ENCODE data around the gene PARD3.

The PARD3 gene

DNA sequence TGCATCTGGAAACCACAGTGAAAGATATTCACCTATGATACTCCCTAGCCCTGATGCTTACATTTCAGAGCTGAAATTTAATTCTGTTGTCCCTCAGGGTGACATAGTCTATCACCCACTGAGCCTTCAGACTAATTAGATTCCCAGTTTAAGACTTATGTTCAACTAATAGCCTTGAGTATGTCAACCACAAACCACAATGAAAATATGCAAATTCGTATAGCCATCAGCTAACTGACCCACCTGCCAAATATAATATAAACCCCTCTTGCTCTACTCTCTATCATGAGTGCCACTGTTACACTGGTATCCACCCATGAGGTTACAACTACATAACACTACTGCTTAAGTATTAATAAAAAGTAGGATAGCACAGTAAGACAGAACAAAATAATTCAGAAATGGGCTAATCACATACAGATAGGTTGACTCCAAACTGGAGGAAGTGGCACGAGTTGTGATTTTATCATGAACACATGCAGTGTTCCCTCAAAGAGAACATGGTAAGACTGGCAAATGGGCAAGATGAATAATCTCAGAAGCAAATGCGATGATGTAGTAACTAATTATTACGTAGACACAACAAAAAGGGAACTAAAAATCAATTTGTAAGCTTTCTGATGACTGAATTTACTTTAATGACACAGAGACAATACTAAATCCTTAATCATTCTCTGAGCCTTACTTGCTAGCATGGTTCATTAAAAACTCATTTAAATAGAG lies 290.6 kb downstream of the PARD3 start:
- H3K4me3 ChIP-seq (ENCODE audit: control insufficient read depth in 1 of 7, extremely low read depth in 1 of 7, insufficient read depth in 4 of 7, low read depth in 2 of 7, low read length in 6 of 7): no peak overlapping the region
- ChIA-PET POLR2A (no interaction called here), CTCF (interaction anchor here (0.8 to 0.9 kb wide), 2 partner anchors 112 to 122 kb away, joined by 3 to 4 read pairs; no protein-coding TSS in a partner anchor)
- no peaks in the 10 kb centered on the region for H3K9me3 ChIP-seq (ENCODE audit: control extremely low read depth in 1 of 5, control insufficient read depth in 4 of 5, insufficient read depth in 2 of 5, low read depth in 1 of 5, low read length in 4 of 5)
- no peaks in the 10 kb centered on the region for H3K4me1 ChIP-seq (ENCODE audit: control extremely low read depth in 1 of 4, control insufficient read depth in 4 of 4, insufficient read depth in 4 of 4, low read length in 3 of 4)
- no peaks in the 10 kb centered on the region for H3K36me3 ChIP-seq (ENCODE audit: control insufficient read depth in 4 of 4, insufficient read depth in 4 of 4, low read length in 3 of 4)
- DNase-seq: no peak
- H3K27me3 ChIP-seq (replicated peaks in 2 of 5; ENCODE audit: control insufficient read depth in 4 of 5, insufficient read depth in 5 of 5, low read length in 4 of 5): peaks cover 0 to 3% (median 0%) of the 10 kb centered on the region in 5 experiments
- no peak overlapping the region for H3K27ac ChIP-seq (ENCODE audit: insufficient read depth in 1 of 2, low read depth in 1 of 2, low read length in 2 of 2, poor library complexity in 1 of 2, severe bottlenecking in 2 of 2)
- 59% methylated on average over 2 of the region's 4 CpGs for WGBS (ENCODE audit: insufficient coverage)

DNA sequence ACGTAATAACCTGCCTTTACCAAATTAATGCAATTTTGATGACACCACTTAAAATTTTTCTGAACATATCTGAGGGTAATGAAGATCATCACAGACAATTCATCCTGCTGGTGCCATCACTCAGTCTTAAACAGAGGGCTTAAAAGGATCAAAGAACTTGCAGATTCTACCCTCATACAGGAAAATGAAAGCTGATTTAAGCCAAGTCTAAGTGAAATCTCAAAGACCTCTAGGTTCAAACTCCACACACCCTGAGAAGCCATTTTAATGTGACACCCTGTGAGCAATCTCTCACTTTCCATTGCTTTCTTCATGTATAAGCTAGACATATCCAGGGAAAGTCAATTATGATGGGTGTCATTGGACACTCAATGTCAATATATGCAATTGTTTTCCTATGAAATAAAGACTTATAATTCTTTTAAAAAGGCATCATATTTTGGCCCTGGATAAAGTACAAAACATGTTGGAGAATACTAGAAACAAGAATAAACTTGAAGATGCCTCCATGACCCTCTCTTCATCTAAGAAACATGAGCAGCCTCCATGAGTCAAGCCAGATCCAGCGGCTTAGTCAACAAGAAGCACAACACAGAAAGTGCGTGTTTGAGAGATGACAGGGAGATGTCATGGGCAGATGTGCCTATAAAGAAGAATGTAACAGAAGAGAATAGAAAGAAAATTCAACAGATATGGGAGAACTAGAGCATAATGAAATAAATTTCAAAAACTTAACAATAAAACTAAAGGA lies 291.9 kb downstream of the PARD3 start:
- Histone ChIP-seq H3K27me3 (replicated peaks in 2 of 5; ENCODE audit: control insufficient read depth in 4 of 5, insufficient read depth in 5 of 5, low read length in 4 of 5) (peaks cover 0 to 3% (median 0%) of the 10 kb centered on the region in 5 experiments), H3K4me1 (ENCODE audit: control extremely low read depth in 1 of 4, control insufficient read depth in 4 of 4, insufficient read depth in 4 of 4, low read length in 3 of 4) (no peaks in the 10 kb centered on the region), H3K9me3 (ENCODE audit: control extremely low read depth in 1 of 5, control insufficient read depth in 4 of 5, insufficient read depth in 2 of 5, low read depth in 1 of 5, low read length in 4 of 5) (no peaks in the 10 kb centered on the region), H3K27ac (ENCODE audit: insufficient read depth in 1 of 2, low read depth in 1 of 2, low read length in 2 of 2, poor library complexity in 1 of 2, severe bottlenecking in 2 of 2) (no peak overlapping the region), H3K4me3 (ENCODE audit: control insufficient read depth in 1 of 7, extremely low read depth in 1 of 7, insufficient read depth in 4 of 7, low read depth in 2 of 7, low read length in 6 of 7) (peak overlapping the region in 3 of 7 experiments; percentile 28 to 69 (median 40)), H3K36me3 (ENCODE audit: control insufficient read depth in 4 of 4, insufficient read depth in 4 of 4, low read length in 3 of 4) (no peaks in the 10 kb centered on the region)
- 40% methylated on average over 1 of the region's 3 CpGs for WGBS (ENCODE audit: insufficient coverage)
- POLR2A ChIA-PET: interaction anchor here (0.5 kb wide), 1 partner anchor 10 kb away, joined by 3 read pairs; no protein-coding TSS in a partner anchor
- peak in 1 of 3 donors; percentile 6 for DNase-seq
- CTCF ChIA-PET: interaction anchor here (1.3 kb wide), 1 partner anchor 9 kb away, joined by 3 read pairs; no protein-coding TSS in a partner anchor

DNA sequence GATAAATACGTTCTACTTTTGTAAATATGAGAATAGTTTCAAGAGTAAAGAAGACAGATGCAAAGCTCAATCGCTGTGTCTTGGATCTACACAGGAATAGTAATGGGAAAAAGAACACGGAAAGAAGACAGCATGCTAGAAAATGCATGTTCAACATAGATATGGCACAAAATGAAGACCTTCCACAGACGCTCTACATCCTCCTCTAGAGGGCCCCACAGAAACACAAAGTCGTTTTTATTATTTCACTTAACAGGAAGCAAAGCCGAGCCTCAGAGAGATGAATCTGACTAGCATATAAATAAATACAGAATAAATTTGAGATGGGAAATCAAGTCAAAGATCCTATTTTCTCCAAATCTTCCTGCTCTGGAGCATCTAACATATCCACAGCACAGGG lies 292.6 kb downstream of the PARD3 start:
- peak; percentile 13 to 58 (median 48) for DNase-seq
- Histone ChIP-seq H3K9me3 (ENCODE audit: control extremely low read depth in 1 of 5, control insufficient read depth in 4 of 5, insufficient read depth in 2 of 5, low read depth in 1 of 5, low read length in 4 of 5) (no peaks in the 10 kb centered on the region), H3K4me1 (ENCODE audit: control extremely low read depth in 1 of 4, control insufficient read depth in 4 of 4, insufficient read depth in 4 of 4, low read length in 3 of 4) (no peaks in the 10 kb centered on the region), H3K36me3 (ENCODE audit: control insufficient read depth in 4 of 4, insufficient read depth in 4 of 4, low read length in 3 of 4) (no peaks in the 10 kb centered on the region), H3K27me3 (replicated peaks in 2 of 5; ENCODE audit: control insufficient read depth in 4 of 5, insufficient read depth in 5 of 5, low read length in 4 of 5) (peaks cover 0 to 3% (median 0%) of the 10 kb centered on the region in 5 experiments), H3K27ac (ENCODE audit: insufficient read depth in 1 of 2, low read depth in 1 of 2, low read length in 2 of 2, poor library complexity in 1 of 2, severe bottlenecking in 2 of 2) (no peak overlapping the region), H3K4me3 (ENCODE audit: control insufficient read depth in 1 of 7, extremely low read depth in 1 of 7, insufficient read depth in 4 of 7, low read depth in 2 of 7, low read length in 6 of 7) (peak overlapping the region in 3 of 7 experiments; percentile 28 to 69 (median 40))
- ChIA-PET POLR2A (interaction anchor here (0.5 kb wide), 1 partner anchor 11 kb away, joined by 3 read pairs; no protein-coding TSS in a partner anchor), CTCF (interaction anchor here (1.3 kb wide), 1 partner anchor 8 kb away, joined by 3 read pairs; no protein-coding TSS in a partner anchor)
- WGBS (ENCODE audit: insufficient coverage): 100% methylated on average over 3 of the region's 6 CpGs

GRCh38 chr10:34520510-34520909 lies 294.6 kb downstream of the PARD3 start:
- CTCF ChIA-PET: no interaction called here
- H3K36me3 ChIP-seq (ENCODE audit: control insufficient read depth in 4 of 4, insufficient read depth in 4 of 4, low read length in 3 of 4): no peaks in the 10 kb centered on the region
- H3K4me1 ChIP-seq (ENCODE audit: control extremely low read depth in 1 of 4, control insufficient read depth in 4 of 4, insufficient read depth in 4 of 4, low read length in 3 of 4): no peaks in the 10 kb centered on the region
- no peaks in the 10 kb centered on the region for H3K9me3 ChIP-seq (ENCODE audit: control extremely low read depth in 1 of 5, control insufficient read depth in 4 of 5, insufficient read depth in 2 of 5, low read depth in 1 of 5, low read length in 4 of 5)
- WGBS (ENCODE audit: insufficient coverage): 100% methylated on average over 1 of the region's 2 CpGs
- no peak overlapping the region for H3K27ac ChIP-seq (ENCODE audit: insufficient read depth in 1 of 2, low read depth in 1 of 2, low read length in 2 of 2, poor library complexity in 1 of 2, severe bottlenecking in 2 of 2)
- peaks cover 0 to 3% (median 0%) of the 10 kb centered on the region in 5 experiments for H3K27me3 ChIP-seq (replicated peaks in 2 of 5; ENCODE audit: control insufficient read depth in 4 of 5, insufficient read depth in 5 of 5, low read length in 4 of 5)
- no peak overlapping the region for H3K4me3 ChIP-seq (ENCODE audit: control insufficient read depth in 1 of 7, extremely low read depth in 1 of 7, insufficient read depth in 4 of 7, low read depth in 2 of 7, low read length in 6 of 7)
- DNase-seq: no peak
- POLR2A ChIA-PET: no interaction called here

DNA sequence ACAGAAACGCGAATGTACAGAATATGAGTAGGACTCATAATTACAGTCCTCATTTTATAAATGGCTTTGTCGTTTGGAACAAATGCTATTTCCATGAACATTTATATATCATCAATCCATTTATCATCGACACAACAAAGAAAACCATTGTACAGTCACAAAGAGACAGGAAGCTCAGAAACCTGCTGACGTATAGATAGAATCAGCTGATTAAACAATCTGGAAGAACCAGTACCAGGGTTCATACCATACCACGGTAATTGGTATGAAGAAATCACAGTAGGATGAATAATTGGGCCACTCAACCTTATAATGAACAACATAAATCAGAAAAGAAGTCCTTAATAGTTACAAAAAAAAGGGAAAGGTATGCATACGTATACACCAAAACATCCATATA lies 295.0 kb downstream of the PARD3 start:
- Histone ChIP-seq H3K27ac (ENCODE audit: insufficient read depth in 1 of 2, low read depth in 1 of 2, low read length in 2 of 2, poor library complexity in 1 of 2, severe bottlenecking in 2 of 2) (no peak overlapping the region), H3K4me3 (ENCODE audit: control insufficient read depth in 1 of 7, extremely low read depth in 1 of 7, insufficient read depth in 4 of 7, low read depth in 2 of 7, low read length in 6 of 7) (no peak overlapping the region), H3K9me3 (ENCODE audit: control extremely low read depth in 1 of 5, control insufficient read depth in 4 of 5, insufficient read depth in 2 of 5, low read depth in 1 of 5, low read length in 4 of 5) (no peaks in the 10 kb centered on the region), H3K36me3 (ENCODE audit: control insufficient read depth in 4 of 4, insufficient read depth in 4 of 4, low read length in 3 of 4) (no peaks in the 10 kb centered on the region), H3K27me3 (replicated peaks in 2 of 5; ENCODE audit: control insufficient read depth in 4 of 5, insufficient read depth in 5 of 5, low read length in 4 of 5) (peaks cover 0 to 3% (median 0%) of the 10 kb centered on the region in 5 experiments), H3K4me1 (ENCODE audit: control extremely low read depth in 1 of 4, control insufficient read depth in 4 of 4, insufficient read depth in 4 of 4, low read length in 3 of 4) (no peaks in the 10 kb centered on the region)
- DNase-seq: no peak
- CTCF ChIA-PET: no interaction called here
- POLR2A ChIA-PET: no interaction called here
- WGBS (ENCODE audit: insufficient coverage): 100% methylated on average over 2 of the region's 7 CpGs

DNA sequence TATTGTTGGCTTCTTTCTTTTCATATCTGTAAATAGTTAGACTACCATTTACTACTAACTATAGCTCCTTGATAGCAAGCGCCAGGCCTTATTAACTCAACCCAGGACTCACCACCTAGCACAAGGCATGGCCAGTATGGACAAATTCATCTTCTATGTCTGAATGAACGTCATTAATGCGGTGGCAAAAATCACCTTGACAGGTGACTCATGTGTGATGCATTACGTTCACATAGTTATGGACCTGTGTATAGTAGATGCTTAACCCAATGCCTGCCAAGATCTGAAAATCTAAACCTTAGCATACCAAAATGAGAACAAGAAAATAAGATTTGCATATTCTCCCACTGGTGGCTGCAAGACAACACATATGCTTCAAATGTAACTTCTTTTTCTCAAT lies 300.8 kb downstream of the PARD3 start:
- H3K4me1 ChIP-seq (ENCODE audit: control extremely low read depth in 1 of 4, control insufficient read depth in 4 of 4, insufficient read depth in 4 of 4, low read length in 3 of 4): no peaks in the 10 kb centered on the region
- no peak overlapping the region for H3K27ac ChIP-seq (ENCODE audit: insufficient read depth in 1 of 2, low read depth in 1 of 2, low read length in 2 of 2, poor library complexity in 1 of 2, severe bottlenecking in 2 of 2)
- ChIA-PET POLR2A (no interaction called here), CTCF (interaction anchor here (1.2 kb wide), 1 partner anchor 9 kb away, joined by 3 read pairs; no protein-coding TSS in a partner anchor)
- H3K36me3 ChIP-seq (ENCODE audit: control insufficient read depth in 4 of 4, insufficient read depth in 4 of 4, low read length in 3 of 4): no peaks in the 10 kb centered on the region
- no peaks in the 10 kb centered on the region for H3K9me3 ChIP-seq (ENCODE audit: control extremely low read depth in 1 of 5, control insufficient read depth in 4 of 5, insufficient read depth in 2 of 5, low read depth in 1 of 5, low read length in 4 of 5)
- H3K4me3 ChIP-seq (ENCODE audit: control insufficient read depth in 1 of 7, extremely low read depth in 1 of 7, insufficient read depth in 4 of 7, low read depth in 2 of 7, low read length in 6 of 7): no peak overlapping the region
- no peak for DNase-seq
- no peaks in the 10 kb centered on the region for H3K27me3 ChIP-seq (replicated peaks in 2 of 5; ENCODE audit: control insufficient read depth in 4 of 5, insufficient read depth in 5 of 5, low read length in 4 of 5)
- 100% methylated on average over 1 of the region's 4 CpGs for WGBS (ENCODE audit: insufficient coverage)

GRCh38 chr10:34513636-34514035 lies 301.5 kb downstream of the PARD3 start:
- DNase-seq: no peak
- no peaks in the 10 kb centered on the region for H3K4me1 ChIP-seq (ENCODE audit: control extremely low read depth in 1 of 4, control insufficient read depth in 4 of 4, insufficient read depth in 4 of 4, low read length in 3 of 4)
- 100% methylated on average over 1 of the region's 2 CpGs for WGBS (ENCODE audit: insufficient coverage)
- H3K4me3 ChIP-seq (ENCODE audit: control insufficient read depth in 1 of 7, extremely low read depth in 1 of 7, insufficient read depth in 4 of 7, low read depth in 2 of 7, low read length in 6 of 7): no peak overlapping the region
- CTCF ChIA-PET: interaction anchor here (1.2 kb wide), 1 partner anchor 9 kb away, joined by 3 read pairs; no protein-coding TSS in a partner anchor
- H3K9me3 ChIP-seq (ENCODE audit: control extremely low read depth in 1 of 5, control insufficient read depth in 4 of 5, insufficient read depth in 2 of 5, low read depth in 1 of 5, low read length in 4 of 5): no peaks in the 10 kb centered on the region
- POLR2A ChIA-PET: no interaction called here
- H3K27me3 ChIP-seq (replicated peaks in 2 of 5; ENCODE audit: control insufficient read depth in 4 of 5, insufficient read depth in 5 of 5, low read length in 4 of 5): no peaks in the 10 kb centered on the region
- no peak overlapping the region for H3K27ac ChIP-seq (ENCODE audit: insufficient read depth in 1 of 2, low read depth in 1 of 2, low read length in 2 of 2, poor library complexity in 1 of 2, severe bottlenecking in 2 of 2)
- H3K36me3 ChIP-seq (ENCODE audit: control insufficient read depth in 4 of 4, insufficient read depth in 4 of 4, low read length in 3 of 4): no peaks in the 10 kb centered on the region
